ENCODE measurements around the gene TOMM20.

TOMM20 gene

GRCh38 chr1:235113183-235113917 lies 15.3 kb downstream of the TOMM20 start:
- Histone ChIP-seq H3K4me3 (ENCODE audit: low read length) (no peak overlapping the region), H3K9ac (ENCODE audit: low read length) (no peak overlapping the region), H3K27ac (ENCODE audit: low read length) (no peak overlapping the region), H3K79me2 (ENCODE audit: low read length) (peaks cover 52% of the 10 kb centered on the region), H4K20me1 (ENCODE audit: insufficient read depth, low read length) (no peaks in the 10 kb centered on the region), H3F3A (ENCODE audit: insufficient read depth, low read length) (no peaks in the 10 kb centered on the region), H3K4me2 (ENCODE audit: low read depth, low read length) (no peak overlapping the region), H3K9me2 (replicated peaks; ENCODE audit: insufficient read depth, low read length) (no peaks in the 10 kb centered on the region), H3K9me3 (replicated peaks; ENCODE audit: insufficient read depth, low read length) (no peaks in the 10 kb centered on the region), H3K27me3 (replicated peaks; ENCODE audit: insufficient read depth, low read length) (no peaks in the 10 kb centered on the region), H2AFZ (ENCODE audit: low read length) (no peak overlapping the region), H3K4me1 (ENCODE audit: low read length) (no peaks in the 10 kb centered on the region), H3K36me3 (replicated peaks; ENCODE audit: insufficient read depth, low read length) (peaks cover 23% of the 10 kb centered on the region)
- TF ChIP-seq EZH2 (optimal IDR thresholded peaks at IDR 0.05; ENCODE audit: low read depth, low read length) (no peak), CTCF (IDR thresholded peaks at IDR 0.05; ENCODE audit: low read length) (no peak), EZH2phosphoT487 (IDR thresholded peaks at IDR 0.05; ENCODE audit: low read length) (no peak)
- DNase-seq, result no peak

- no peaks in the 10 kb centered on the region; the same call in 1 of the 2 replicates for H3F3A ChIP-seq (ENCODE audit: insufficient read depth, low read length)
- H3K36me3 ChIP-seq (replicated peaks; ENCODE audit: insufficient read depth, low read length), result peaks cover 23% of the 10 kb centered on the region
- H3K4me2 ChIP-seq (ENCODE audit: low read depth, low read length), result no peak overlapping the region
- TF ChIP-seq CTCF (IDR thresholded peaks at IDR 0.05; ENCODE audit: low read length), result no peak
- no peak for TF ChIP-seq EZH2phosphoT487 (IDR thresholded peaks at IDR 0.05; ENCODE audit: low read length)
- TF ChIP-seq EZH2 (optimal IDR thresholded peaks at IDR 0.05; ENCODE audit: low read depth, low read length), result no peak
- no peaks in the 10 kb centered on the region for H3K9me3 ChIP-seq (replicated peaks; ENCODE audit: insufficient read depth, low read length)
- H3K4me3 ChIP-seq (ENCODE audit: low read length), result no peak overlapping the region
- no peak overlapping the region for H2AFZ ChIP-seq (ENCODE audit: low read length)
- H4K20me1 ChIP-seq (ENCODE audit: insufficient read depth, low read length), result no peaks in the 10 kb centered on the region
- H3K4me1 ChIP-seq (ENCODE audit: low read length), result no peaks in the 10 kb centered on the region
- no peak for DNase-seq
- H3K79me2 ChIP-seq (ENCODE audit: low read length), result peaks cover 44% of the 10 kb centered on the region
- H3K9ac ChIP-seq (ENCODE audit: low read length), result no peak overlapping the region
- no peak overlapping the region for H3K27ac ChIP-seq (ENCODE audit: low read length)
- no peaks in the 10 kb centered on the region for H3K27me3 ChIP-seq (replicated peaks; ENCODE audit: insufficient read depth, low read length)
- no peaks in the 10 kb centered on the region for H3K9me2 ChIP-seq (replicated peaks; ENCODE audit: insufficient read depth, low read length)
Measured at GRCh38 chr1:235112297-235113182, 16.1 kb downstream of the TOMM20 start.

GRCh38 chr1:235111107-235111506 lies 17.5 kb downstream of the TOMM20 start:
- no peaks in the 10 kb centered on the region for H4K20me1 ChIP-seq (ENCODE audit: insufficient read depth, low read length)
- H3K27me3 ChIP-seq (replicated peaks; ENCODE audit: insufficient read depth, low read length), result no peaks in the 10 kb centered on the region
- H3K4me1 ChIP-seq (ENCODE audit: low read length), result peaks cover 3% of the 10 kb centered on the region; the same call in 1 of the 2 replicates
- H3K27ac ChIP-seq (ENCODE audit: low read length), result no peak overlapping the region
- no peak overlapping the region for H2AFZ ChIP-seq (ENCODE audit: low read length)
- H3K9ac ChIP-seq (ENCODE audit: low read length), result no peak overlapping the region
- peaks cover 23% of the 10 kb centered on the region for H3K36me3 ChIP-seq (replicated peaks; ENCODE audit: insufficient read depth, low read length)
- H3K9me3 ChIP-seq (replicated peaks; ENCODE audit: insufficient read depth, low read length), result no peaks in the 10 kb centered on the region
- H3K9me2 ChIP-seq (replicated peaks; ENCODE audit: insufficient read depth, low read length), result no peaks in the 10 kb centered on the region
- DNase-seq, result no peak
- H3K79me2 ChIP-seq (ENCODE audit: low read length), result peaks cover 35% of the 10 kb centered on the region
- no peak overlapping the region for H3K4me2 ChIP-seq (ENCODE audit: low read depth, low read length)
- TF ChIP-seq CTCF (IDR thresholded peaks at IDR 0.05; ENCODE audit: low read length), result no peak
- TF ChIP-seq EZH2 (optimal IDR thresholded peaks at IDR 0.05; ENCODE audit: low read depth, low read length), result no peak
- TF ChIP-seq EZH2phosphoT487 (IDR thresholded peaks at IDR 0.05; ENCODE audit: low read length), result no peak
- no peak overlapping the region for H3K4me3 ChIP-seq (ENCODE audit: low read length)
- peaks cover 3% of the 10 kb centered on the region for H3F3A ChIP-seq (ENCODE audit: insufficient read depth, low read length)
